ENCODE results near the gene CNPPD1. TPM values are rescaled to one million over a fixed set of nuclear protein-coding genes. Genes with fewer than 3 reads are reported as not detected.

CNPPD1 gene
- total RNA-seq, 1 experiment from 2014 or later = 38.2 TPM

DNA sequence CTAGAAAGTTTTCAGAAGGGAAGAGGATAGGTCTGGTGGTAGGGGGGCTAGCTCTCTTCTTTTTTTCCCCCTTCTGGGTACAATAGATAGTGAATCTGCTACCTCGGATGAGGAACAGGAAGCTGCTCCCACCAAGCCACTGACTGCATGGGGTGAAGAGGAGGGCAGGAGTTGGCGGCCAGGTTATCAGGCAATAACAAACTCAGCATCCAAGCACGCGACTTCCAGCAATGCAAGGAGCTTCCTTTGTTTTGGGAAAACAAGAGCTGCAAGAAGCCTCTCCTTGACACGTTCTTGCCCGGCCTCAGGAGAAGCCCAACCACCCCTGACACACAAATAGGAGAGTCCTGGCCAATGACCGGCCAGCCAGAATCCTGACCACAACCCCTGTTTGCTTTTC lies 48.3 kb downstream of the CNPPD1 start:
- ATAC-seq (no peak), DNase-seq (no peak)
- no peaks in the 10 kb centered on the region for H3K27me3 ChIP-seq (ENCODE audit: low read length)
- intact Hi-C loops (cut with micrococcal nuclease) = no loop called here
- H3K4me3 ChIP-seq (ENCODE audit: low read length) = no peak overlapping the region
- H3K79me2 ChIP-seq (ENCODE audit: low read length) = no peaks in the 10 kb centered on the region
- no peaks in the 10 kb centered on the region for H3K36me3 ChIP-seq (ENCODE audit: low read depth, low read length)
- H3K4me1 ChIP-seq (ENCODE audit: insufficient read depth, low read length) = peaks cover 60% of the 10 kb centered on the region
- H3K27ac ChIP-seq (ENCODE audit: low read length) = no peak overlapping the region
- BruUV-seq (replicated peaks) = no TSS peak
- H3F3A ChIP-seq (ENCODE audit: low read length, unreplicated experiment) = peaks cover 8% of the 10 kb centered on the region
- no peak overlapping the region for H2AFZ ChIP-seq (ENCODE audit: low read length)
- POLR2A ChIA-PET (ENCODE audit: unreplicated experiment) = no interaction called here
- CTCF ChIA-PET = no interaction called here
- H3K9ac ChIP-seq (ENCODE audit: low read length) = no peak overlapping the region
- no peaks in the 10 kb centered on the region for H3K9me2 ChIP-seq (replicated peaks; ENCODE audit: low read length)
- TF ChIP-seq, protein P1, sequence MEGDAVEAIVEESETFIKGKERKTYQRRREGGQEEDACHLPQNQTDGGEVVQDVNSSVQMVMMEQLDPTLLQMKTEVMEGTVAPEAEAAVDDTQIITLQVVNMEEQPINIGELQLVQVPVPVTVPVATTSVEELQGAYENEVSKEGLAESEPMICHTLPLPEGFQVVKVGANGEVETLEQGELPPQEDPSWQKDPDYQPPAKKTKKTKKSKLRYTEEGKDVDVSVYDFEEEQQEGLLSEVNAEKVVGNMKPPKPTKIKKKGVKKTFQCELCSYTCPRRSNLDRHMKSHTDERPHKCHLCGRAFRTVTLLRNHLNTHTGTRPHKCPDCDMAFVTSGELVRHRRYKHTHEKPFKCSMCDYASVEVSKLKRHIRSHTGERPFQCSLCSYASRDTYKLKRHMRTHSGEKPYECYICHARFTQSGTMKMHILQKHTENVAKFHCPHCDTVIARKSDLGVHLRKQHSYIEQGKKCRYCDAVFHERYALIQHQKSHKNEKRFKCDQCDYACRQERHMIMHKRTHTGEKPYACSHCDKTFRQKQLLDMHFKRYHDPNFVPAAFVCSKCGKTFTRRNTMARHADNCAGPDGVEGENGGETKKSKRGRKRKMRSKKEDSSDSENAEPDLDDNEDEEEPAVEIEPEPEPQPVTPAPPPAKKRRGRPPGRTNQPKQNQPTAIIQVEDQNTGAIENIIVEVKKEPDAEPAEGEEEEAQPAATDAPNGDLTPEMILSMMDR (conservative IDR thresholded peaks at IDR 0.05; ENCODE audit: low read depth, low read length) = no peak
- TF ChIP-seq EZH2phosphoT487 (IDR thresholded peaks at IDR 0.05; ENCODE audit: borderline replicate concordance, low read length) = no peak
- no peak for TF ChIP-seq EZH2 (IDR thresholded peaks at IDR 0.05; ENCODE audit: low read length, unreplicated experiment)
- H3K4me2 ChIP-seq (ENCODE audit: low read length) = no peak overlapping the region
- 0 out of 2 replicates have a peak, but pooled peaks cover 4% of the 10 kb centered on the region for H4K20me1 ChIP-seq (ENCODE audit: low read length)
- no peaks in the 10 kb centered on the region for H3K9me3 ChIP-seq (ENCODE audit: low read length)

DNA sequence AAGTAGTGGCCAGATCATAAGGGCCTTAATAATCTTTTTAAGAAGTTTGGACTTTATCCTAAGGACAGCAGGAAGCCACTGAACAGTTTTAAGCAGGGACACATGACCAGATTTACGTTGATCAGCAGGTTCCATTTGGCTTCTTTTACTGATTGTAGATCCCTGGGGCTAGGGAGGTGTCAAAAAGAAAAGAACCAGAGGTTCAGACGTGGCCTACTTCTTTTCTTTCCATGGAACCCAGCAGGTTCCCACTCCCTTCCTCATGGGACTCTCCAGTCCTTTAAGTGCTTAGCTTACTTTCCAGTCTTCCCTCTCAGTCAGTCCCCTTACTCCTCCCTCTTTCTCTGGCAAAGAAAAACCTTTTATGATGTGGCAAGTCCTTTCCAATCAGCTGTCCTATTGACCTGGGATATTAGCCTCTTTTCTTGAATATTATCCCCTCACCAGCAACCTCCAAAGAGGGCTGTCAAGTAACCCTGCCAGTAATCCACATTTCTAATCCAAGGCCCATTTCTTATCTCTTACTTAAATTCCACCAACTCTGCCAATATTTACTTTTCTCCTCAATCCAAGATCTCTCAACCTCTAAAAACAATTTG lies 49.6 kb downstream of the CNPPD1 start:
- H3K4me1 ChIP-seq (ENCODE audit: insufficient read depth, low read length) = peaks cover 72% of the 10 kb centered on the region
- H3K36me3 ChIP-seq (ENCODE audit: low read depth, low read length) = no peaks in the 10 kb centered on the region
- peak overlapping the region; percentile 78; the same call in 1 of the 2 replicates for H3K4me2 ChIP-seq (ENCODE audit: low read length)
- H3K9me3 ChIP-seq (ENCODE audit: low read length) = no peaks in the 10 kb centered on the region
- H3F3A ChIP-seq (ENCODE audit: low read length, unreplicated experiment) = peaks cover 8% of the 10 kb centered on the region
- intact Hi-C loops (cut with micrococcal nuclease) = no loop called here
- CTCF ChIA-PET = interaction anchor here (1.5 kb wide), 1 partner anchor 97 kb away, joined by 6 read pairs; no protein-coding TSS in a partner anchor
- H2AFZ ChIP-seq (ENCODE audit: low read length) = no peak overlapping the region
- TF ChIP-seq, protein P1 (conservative IDR thresholded peaks at IDR 0.05; ENCODE audit: low read depth, low read length) = no peak
- TF ChIP-seq EZH2phosphoT487 (IDR thresholded peaks at IDR 0.05; ENCODE audit: borderline replicate concordance, low read length) (no peak), EZH2 (IDR thresholded peaks at IDR 0.05; ENCODE audit: low read length, unreplicated experiment) (no peak)
- no TSS peak for BruUV-seq (replicated peaks)
- no peaks in the 10 kb centered on the region for H3K79me2 ChIP-seq (ENCODE audit: low read length)
- H4K20me1 ChIP-seq (ENCODE audit: low read length) = 0 out of 2 replicates have a peak, but pooled peaks cover 4% of the 10 kb centered on the region
- H3K27me3 ChIP-seq (ENCODE audit: low read length) = no peaks in the 10 kb centered on the region
- H3K4me3 ChIP-seq (ENCODE audit: low read length) = no peak overlapping the region
- no peaks in the 10 kb centered on the region for H3K9me2 ChIP-seq (replicated peaks; ENCODE audit: low read length)
- no peak for DNase-seq
- POLR2A ChIA-PET (ENCODE audit: unreplicated experiment) = no interaction called here
- H3K27ac ChIP-seq (ENCODE audit: low read length) = peak overlapping the region; percentile 55
- no peak overlapping the region for H3K9ac ChIP-seq (ENCODE audit: low read length)
- no peak for ATAC-seq

DNA sequence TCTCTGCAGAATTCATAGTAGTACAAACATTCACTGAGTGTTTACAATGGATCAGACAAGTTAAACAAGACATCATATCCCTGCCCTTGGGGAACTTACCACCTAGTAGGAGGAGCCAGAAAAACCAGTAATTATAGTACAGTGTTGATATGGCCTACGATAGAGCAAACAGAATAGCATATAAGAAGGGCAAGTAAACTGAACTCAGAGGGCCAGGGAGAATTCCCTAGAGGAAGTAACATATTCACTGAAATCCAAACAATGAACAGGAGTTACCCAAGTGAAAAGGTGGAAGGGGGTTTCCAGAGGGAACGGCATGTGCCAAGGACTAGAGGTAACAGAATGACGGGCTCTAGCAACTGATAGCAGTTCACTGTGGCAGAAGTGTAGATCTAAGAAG lies 50.2 kb downstream of the CNPPD1 start:
- no peak overlapping the region for H2AFZ ChIP-seq (ENCODE audit: low read length)
- peak overlapping the region; percentile 78 for H3K4me2 ChIP-seq (ENCODE audit: low read length)
- POLR2A ChIA-PET (ENCODE audit: unreplicated experiment) = no interaction called here
- H3K27ac ChIP-seq (ENCODE audit: low read length) = peak overlapping the region; percentile 76
- no peak overlapping the region for H3K9ac ChIP-seq (ENCODE audit: low read length)
- H3K27me3 ChIP-seq (ENCODE audit: low read length) = no peaks in the 10 kb centered on the region
- CTCF ChIA-PET = interaction anchor here (1.5 kb wide), 1 partner anchor 97 kb away, joined by 6 read pairs; no protein-coding TSS in a partner anchor
- H4K20me1 ChIP-seq (ENCODE audit: low read length) = 0 out of 2 replicates have a peak, but pooled peaks cover 4% of the 10 kb centered on the region
- intact Hi-C loops (cut with micrococcal nuclease) = no loop called here
- peak; percentile 64 for ATAC-seq
- H3K4me1 ChIP-seq (ENCODE audit: insufficient read depth, low read length) = peaks cover 70% of the 10 kb centered on the region
- H3K9me3 ChIP-seq (ENCODE audit: low read length) = no peaks in the 10 kb centered on the region
- no TSS peak for BruUV-seq (replicated peaks)
- H3F3A ChIP-seq (ENCODE audit: low read length, unreplicated experiment) = peaks cover 8% of the 10 kb centered on the region
- TF ChIP-seq EZH2phosphoT487 (IDR thresholded peaks at IDR 0.05; ENCODE audit: borderline replicate concordance, low read length) = no peak
- no peak for TF ChIP-seq EZH2 (IDR thresholded peaks at IDR 0.05; ENCODE audit: low read length, unreplicated experiment)
- TF ChIP-seq, protein P1 (conservative IDR thresholded peaks at IDR 0.05; ENCODE audit: low read depth, low read length) = no peak
- no peaks in the 10 kb centered on the region for H3K79me2 ChIP-seq (ENCODE audit: low read length)
- H3K9me2 ChIP-seq (replicated peaks; ENCODE audit: low read length) = no peaks in the 10 kb centered on the region
- H3K4me3 ChIP-seq (ENCODE audit: low read length) = no peak overlapping the region
- no peaks in the 10 kb centered on the region for H3K36me3 ChIP-seq (ENCODE audit: low read depth, low read length)
- DNase-seq = peak; percentile 76
